Fibroblast of skin of abdomen (primary cell): ENCODE data around the gene YWHAG.
"Not testable (repeated sequence)": the region's sequence is repeated elsewhere in the genome, so short reads cannot be mapped to it uniquely, and the experiment has no call there.

ENCODE experiments used
- DNase-seq: peaks from one replicate; pipeline ENCODE4 v3.0.0-alpha.2; 2013

Gene YWHAG

DNA sequence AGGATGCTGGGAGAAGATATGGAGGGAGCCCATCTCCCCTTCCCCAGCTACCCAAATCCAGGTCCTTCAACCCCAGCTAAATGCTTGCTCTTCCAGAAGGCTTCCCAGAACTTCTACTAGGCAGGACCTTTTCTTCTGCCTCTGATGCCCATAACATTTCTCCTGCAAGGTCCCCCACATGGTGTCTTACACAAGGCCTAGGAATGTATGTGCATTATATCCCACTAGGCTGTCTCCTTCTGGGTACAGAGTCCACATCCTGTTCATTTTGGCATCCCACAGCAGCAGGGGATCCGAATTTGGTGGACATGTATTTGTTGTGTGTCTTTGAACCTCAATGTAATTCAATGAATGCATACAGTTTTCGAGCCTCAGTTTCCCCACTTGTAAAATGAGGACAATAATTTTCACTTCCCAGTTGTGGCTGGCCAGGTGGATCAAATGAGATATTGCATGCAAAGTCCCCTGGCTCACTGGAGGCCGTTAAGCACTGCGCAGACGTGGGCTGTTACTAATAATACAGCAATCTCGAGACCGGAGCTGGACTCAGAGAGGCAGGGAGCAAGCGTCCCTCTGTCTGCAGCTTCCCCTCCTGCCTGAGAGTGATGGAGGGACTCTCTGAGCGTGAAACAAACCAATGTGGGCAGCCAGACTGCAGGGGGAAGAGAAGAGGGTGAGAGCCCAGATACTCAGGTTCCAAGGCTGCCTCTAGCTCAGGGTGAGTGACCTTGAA, 18.6 kb upstream of the YWHAG start:
- peak; percentile 62 for DNase-seq

GRCh38 chr7:76375251-76375650, 16.5 kb upstream of the YWHAG start:
- no peak for DNase-seq

DNA sequence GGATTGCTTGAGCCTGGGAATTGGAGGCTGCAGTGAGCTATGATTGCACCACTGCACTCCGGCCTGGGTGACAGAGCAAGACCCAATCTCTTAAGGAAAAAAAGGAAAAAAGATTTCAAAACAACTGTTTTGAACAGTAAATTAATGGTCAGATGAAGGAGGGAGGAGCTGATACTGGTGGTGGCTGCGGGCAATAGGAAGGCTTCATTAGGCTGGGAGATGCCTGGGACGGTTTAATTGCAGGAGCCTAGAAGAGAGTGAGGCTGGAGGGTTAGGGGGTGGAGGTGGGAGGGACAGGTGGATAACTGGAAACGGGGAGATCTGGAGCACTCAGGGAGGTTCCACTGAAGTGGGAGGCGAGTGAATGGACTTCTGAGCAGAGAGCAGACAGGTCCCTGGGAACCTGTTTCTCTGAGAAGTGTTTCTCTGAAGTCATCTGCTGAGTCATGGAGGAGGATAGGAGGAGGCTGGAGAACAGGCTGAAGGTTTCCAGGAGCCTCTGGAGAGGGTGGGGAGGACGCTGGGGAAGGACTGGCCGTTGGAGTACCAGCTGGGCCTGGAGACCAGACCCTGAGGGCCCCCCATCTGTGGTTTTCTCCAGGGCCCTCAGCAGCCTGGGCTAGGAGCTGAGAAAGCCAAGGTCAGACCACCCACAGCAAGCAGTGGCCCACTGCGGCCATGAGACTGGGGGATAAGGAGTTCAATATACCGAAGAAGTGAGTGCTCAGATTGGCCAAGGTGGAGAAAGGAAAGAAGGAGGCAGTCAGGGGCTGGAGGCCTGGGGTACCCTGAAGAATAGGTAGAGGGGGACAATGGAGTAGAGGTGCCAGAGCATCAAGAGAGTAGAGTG, 14.4 kb upstream of the YWHAG start:
- DNase-seq, result peak; percentile 62

GRCh38 chr7:76371396-76371795, 12.6 kb upstream of the YWHAG start:
- DNase-seq, result no peak

- DNase-seq, result no peak
Measured at GRCh38 chr7:76369018-76369417, 10.2 kb upstream of the YWHAG start.

- no peak for DNase-seq
Measured at GRCh38 chr7:76368190-76368589, 9.4 kb upstream of the YWHAG start.

DNA sequence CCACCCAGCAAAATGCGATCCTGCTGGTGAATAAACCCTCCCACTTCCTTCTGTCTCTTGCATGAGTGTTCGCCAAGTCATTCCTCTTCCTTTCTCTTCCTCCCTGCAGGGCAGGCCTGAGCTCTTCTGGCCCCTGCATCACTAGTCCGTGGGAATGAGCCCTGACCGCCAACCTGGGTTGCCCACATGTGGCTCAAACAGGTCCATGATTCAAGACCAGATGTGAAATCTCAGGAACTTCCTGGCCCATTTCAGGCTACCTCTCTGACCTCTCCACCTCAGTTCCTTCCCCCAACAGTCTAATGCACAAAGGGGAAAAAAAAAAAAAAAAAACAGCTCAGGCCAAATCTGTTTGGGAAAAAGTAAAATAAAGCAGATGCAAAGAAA, 5.4 kb upstream of the YWHAG start:
- peak; percentile 61 for DNase-seq

- not testable (repeated sequence) for DNase-seq
Measured at GRCh38 chr7:76363754-76364153, 5.0 kb upstream of the YWHAG start.

DNA sequence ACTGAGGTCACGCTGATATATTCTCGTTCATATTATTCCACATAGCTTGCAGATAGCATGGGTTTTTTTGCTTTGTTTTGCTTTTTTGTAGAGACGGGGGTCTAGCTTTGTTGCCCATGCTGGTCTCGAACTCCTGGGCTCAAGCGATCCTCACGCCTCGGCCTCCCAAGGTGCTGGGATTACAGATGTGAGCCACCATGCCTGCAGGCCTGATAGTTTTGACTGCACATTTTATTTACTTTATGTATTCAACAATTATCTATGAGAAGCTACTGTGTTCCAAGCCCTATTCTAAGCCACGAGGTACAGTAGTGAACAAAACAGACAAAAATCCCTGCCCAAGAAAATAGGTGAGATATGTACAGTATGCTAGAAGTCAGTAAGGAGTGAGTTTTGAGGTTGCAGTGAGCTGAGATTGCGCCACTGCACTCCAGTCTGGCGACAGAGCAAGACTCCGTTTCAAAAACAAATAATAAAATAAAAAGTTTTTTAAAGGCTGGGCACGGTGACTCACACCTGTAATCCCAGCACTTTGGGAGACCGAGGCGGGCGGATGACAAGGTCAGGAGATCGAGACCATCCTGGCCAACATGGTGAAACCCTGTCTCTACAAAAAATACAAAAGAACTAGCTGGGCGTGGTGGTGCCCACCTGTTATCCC, 1.3 kb upstream of the YWHAG start:
- DNase-seq, result no peak

GRCh38 chr7:76359111-76359977, 553 bp upstream of the YWHAG start:
- DNase-seq, result peak; percentile 99

GRCh38 chr7:76358011-76358480, 745 bp downstream of the YWHAG start:
- peak; percentile 36 for DNase-seq

- DNase-seq, result no peak
Measured at GRCh38 chr7:76357475-76358010, 1.2 kb downstream of the YWHAG start.

GRCh38 chr7:76356823-76357222, 2.0 kb downstream of the YWHAG start:
- peak; percentile 31 for DNase-seq

- DNase-seq, result no peak
Measured at GRCh38 chr7:76356115-76356514, 2.7 kb downstream of the YWHAG start.

DNA sequence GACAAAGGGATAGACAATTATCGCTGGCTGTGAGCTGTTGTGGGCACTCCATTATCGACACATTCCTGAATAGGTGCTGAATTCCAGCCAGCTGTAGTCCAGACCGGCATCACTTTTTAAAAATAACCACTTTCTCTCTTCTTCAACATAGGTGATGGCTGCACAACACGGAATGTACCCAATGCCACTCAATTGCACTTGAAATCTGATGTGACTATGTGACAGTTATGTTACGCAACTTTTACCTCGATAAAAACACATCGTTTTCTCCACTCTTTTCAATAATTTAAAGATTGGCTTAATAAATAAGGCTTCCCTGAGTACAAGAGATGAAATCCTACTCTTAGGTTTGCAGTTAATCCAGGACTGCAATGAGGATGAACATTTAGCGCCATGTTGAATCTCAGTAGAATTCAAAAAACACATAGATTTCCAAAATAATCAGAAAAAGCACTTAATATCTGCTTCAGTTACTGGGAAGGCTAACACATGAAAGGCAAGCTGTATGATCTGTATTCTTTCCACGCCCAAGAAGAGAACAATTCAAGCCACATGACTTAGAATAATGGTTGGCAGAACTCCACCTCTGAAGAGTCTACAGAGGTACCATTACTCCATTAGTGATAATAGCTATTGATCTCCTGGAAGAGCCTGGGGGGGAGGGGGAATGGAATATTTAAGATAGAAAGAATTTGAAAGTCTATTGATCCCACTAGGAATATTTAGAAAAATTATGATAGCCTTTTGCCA, 3.6 kb downstream of the YWHAG start:
- DNase-seq, result no peak

GRCh38 chr7:76354516-76354915, 4.3 kb downstream of the YWHAG start:
- DNase-seq, result no peak

DNA sequence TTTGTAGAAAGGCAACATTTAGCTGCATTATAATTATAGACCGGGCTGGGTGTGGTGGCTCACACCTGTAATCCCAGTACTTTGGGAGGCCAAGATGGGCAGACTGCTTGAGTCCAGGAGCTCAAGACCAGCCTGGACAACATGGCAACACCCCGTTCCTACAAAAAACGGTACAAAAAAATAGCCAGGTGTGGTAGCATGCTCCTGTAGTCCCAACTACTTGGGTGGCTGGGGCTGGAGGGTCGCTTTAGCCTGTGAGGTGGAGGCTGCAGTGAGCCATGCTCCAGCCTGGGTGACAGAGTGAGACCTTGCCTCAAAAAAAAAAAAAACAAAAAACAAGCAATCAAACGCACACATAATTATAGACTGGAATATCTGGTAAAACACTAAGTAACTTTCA, 5.0 kb downstream of the YWHAG start:
- DNase-seq, result no peak

- DNase-seq, result peak; percentile 70
Measured at GRCh38 chr7:76352193-76352592, 6.6 kb downstream of the YWHAG start.

DNA sequence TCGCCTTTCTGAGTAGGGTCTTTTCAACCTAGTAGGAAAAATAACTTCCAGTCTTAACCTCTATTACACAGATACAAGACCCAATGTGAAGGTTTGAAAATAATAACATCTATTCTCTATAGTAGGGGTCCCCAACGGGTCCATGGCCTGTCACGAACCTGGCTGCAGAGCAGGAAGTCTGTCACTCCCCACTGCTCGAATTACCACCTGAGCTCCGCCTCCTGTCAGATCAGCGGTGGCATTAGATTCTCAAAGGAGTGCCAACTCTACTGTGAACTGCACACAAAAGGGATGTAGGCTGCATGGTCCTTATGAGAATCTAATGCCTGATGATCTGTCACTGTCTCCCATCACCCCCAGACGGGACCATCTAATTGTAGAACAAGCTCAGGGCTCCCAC, 7.4 kb downstream of the YWHAG start:
- no peak for DNase-seq

DNA sequence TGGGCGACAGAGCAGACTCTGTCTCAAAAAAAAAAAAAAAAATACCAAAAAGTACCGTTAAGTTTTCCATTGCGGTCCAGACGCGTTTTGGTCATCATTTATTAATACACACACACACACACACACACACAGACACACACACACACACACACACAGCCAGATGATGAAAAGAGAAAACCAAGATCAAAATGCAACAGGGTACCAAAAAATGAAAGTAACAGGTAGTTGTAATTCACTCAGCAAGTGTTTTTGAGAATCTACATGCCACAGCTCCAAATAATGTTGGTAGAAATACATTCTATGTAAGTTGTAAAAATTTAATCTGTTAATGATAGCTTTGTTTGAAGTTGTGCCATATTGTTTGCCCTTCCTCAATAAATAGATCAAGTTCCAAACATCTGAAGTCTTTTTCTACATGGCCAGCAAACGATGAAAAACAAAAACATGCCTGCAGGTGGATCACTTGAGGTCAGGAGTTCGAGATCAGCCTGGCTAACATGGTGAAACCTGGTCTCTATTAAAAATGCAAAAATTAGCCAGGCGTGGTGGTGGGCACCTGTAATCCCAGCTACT, 9.4 kb downstream of the YWHAG start:
- DNase-seq, result no peak

- no peak for DNase-seq
Measured at GRCh38 chr7:76347710-76348109, 11.1 kb downstream of the YWHAG start.
